Activated naive CD8-positive, alpha-beta T cell treated with anti-CD3 and anti-CD28 coated beads, Interleukin-2, amount 50 U/mL, for 16 hours (primary cell): ENCODE results near the gene CHST9.
"Not testable (repeated sequence)": the region's sequence is repeated elsewhere in the genome, so short reads cannot be mapped to it uniquely, and the experiment has no call there.

ENCODE experiments used
- DNase-seq: peaks from one replicate; pipeline ENCODE4 v3.0.0-alpha.2; 2020; ENCODE audit warnings: low read depth, low spot score

Gene CHST9

DNA sequence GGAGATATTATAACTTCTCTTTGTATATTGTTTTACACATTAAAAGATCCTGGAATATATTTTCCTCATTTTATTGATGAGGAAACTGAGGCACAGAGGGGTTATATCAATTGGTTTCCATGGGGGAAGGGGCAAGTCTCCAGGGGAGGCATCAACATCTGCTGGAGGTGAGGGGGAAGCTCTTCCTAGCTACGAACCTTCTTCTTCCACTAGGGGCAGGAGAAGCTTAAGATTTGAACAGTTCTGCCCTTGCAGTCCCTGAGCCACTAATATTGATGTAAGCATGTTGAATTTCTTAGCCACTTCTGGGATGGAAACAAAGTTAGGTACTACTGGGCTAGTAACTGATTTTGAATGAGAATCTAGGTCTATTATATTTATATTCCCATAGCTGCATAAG lies 179.5 kb downstream of the CHST9 start:
- DNase-seq, result no peak

DNA sequence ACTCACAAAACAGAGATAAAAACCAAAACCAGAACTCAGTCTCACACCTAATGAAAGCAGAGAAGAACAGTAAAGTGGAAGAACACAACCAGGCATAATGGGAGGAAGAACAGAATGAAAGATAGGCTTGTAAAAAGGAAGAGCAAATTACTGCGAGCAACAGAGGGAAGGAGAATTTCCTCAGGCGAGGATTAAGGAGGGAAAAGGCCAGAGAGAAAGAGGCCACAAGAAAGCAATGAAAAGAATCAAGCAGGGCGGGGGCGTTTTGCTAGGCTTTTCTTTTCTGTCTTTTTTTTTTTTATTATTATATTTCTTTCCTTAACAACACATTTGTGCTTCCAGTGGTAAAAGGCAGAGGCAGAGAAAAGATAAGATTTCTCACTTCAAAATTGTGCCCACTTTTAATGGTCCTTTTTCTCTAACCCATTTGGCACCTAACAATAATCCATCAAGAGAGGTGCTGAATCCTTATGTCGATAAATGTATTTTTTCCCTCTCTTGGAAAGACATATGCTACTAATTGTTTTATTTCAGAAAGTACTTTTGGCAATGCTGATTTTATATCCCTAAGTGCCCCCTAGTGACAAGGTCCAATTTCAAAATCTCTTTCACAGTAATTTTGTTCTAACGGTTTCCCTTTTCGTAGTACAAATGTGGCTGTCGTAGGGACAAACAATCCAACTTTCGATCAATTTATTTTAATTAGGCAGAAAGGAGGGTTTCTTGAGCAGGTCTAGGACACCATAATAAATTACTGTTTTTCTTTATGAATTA lies 180.9 kb downstream of the CHST9 start:
- DNase-seq, result no peak

DNA sequence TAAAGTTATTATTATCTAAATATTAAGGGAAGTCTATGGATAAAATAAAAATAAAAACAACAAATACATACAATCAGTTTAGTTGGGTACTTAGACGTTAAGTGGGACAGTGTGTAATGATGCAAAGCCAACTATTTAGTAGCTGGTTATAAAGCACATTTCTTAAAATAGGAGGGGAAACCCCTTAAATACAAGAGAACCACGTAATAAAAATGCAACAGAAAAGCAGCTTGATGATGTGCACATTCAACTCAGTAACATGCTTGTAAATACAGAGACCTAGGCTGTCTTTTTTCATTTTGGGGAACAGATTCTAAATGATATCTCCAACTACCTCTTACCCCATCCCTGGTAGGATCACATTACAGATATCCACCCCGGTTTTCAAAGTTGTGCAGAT lies 185.3 kb downstream of the CHST9 start:
- no peak for DNase-seq

DNA sequence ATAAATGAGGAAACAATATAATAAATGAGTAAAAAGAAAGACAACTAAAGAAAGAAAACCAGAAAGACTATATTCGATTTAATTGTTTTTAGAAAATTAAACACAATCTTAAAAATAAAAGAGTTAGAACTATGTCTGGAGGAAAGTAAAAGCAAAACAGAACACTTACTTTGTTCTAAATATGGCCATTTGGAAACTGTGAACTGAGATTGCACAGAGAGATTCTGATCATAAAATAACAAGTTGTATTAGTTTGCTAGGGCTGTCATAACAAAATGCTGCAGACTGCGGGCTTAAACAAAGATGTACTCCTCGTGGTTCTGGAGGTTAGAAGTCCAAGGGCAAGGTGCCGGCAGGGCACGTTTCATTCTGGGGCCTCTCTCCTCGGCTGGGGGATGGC lies 191.5 kb downstream of the CHST9 start:
- no peak for DNase-seq

DNA sequence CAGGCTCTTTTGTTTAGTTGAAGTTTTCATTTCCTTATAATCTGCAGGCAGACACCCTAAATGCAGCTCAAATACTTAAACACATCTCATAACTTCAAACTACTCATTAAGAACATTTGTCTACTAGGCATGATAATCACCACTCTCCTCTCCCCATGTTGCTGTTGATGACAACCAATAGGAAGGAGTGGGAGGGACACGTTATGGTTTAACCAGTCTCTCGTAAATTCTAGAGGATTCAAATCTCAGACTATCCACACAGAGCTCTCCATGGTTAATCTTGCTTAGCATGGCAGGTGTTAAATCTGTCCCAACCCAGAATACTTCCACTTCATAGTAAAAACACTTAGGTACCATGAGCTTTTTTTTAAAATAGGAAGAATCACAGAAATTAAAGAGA lies 192.2 kb downstream of the CHST9 start:
- DNase-seq, result no peak

DNA sequence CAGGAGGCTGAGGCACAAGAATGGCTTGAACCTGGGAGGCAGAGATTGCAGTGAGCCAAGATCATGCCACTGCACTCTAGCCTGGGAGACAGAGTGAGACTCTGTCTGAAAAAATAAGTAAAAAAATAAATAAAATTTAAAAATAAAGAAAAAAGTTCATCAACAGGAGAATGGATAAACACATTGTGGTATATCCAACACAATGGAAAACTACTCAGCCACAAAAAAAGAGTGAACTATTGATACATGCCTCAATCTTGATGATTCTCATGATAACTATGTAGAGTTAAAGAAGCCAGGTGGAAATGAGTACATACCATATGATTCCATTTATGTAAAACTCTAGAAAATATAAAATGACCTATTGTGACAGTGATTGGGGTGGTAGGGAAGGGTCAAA lies 195.3 kb downstream of the CHST9 start:
- DNase-seq, result no peak

DNA sequence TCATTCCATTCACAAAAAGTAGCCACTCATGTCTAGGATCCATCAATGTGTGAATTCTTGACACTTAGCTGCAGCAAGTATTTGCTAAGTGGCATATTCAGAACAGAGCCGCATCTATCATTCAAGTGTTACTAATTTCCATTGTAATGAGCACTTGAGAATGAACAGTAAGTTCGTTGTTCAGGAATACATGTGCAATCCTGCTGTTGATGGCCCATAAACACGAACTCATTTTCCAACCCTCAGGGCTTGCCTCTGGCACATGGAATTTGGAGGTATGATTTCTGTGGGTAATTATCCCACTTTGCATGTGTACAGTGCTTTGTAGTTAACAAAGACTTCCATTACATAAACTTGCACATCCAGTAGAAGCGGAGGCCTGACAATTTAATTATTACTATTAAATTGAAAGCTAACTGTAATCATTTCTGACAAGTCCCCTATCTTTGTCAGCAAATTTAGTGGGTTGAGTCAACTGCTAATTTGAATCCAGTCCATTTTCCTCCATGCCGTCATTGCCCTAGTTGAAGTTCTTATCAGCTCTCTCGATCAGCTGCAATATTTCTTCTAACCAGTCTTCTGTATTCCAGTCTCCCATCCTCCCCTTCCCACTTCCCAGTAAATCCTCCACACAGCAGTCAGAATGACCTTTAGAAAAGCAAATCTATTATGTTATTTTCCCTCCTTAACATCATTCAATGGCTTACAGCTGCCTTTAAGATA lies 203.6 kb downstream of the CHST9 start:
- DNase-seq, result no peak

DNA sequence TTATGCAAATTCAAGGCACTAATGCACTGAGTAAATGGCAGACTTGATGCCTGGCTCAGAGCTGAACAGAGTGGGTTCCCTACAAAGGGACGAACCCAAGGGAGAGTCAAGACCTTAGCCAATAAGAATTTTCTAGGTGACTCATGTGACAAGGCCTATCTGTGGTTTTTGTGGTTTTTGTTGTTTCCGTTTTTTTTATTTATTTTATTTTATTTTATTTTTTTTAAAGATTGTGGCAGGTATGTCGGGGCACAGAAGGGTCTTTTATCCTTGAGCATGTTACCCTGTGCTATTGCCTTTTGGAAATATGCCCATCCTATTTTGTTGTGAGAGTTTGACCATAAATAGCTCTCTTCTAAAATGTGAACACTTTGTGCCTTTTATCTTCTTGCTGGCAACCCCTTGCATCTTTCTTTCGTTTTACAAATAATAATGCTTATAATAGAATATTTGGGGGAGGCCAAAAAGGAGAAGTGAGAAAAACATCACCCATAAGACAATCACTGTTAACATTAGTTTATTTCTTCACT lies 206.2 kb downstream of the CHST9 start:
- no peak for DNase-seq

DNA sequence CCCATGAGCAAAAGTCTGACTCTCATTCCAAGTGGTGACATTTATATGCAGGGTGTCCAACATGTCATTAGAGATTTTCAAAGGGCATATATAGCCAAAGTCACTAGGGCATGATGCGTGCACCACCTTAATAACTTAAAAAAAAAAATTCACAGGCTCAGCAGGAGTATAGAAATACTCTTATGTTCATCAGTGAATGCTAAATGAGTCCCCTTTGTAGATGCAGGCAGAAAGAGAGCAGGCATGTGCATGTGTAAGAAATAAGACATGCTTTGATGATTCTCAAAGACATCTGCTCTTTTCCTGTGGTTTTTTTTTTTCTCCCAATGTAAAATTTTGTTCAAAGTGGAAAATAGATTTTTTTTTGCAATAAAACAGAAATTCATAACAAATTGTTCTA lies 207.3 kb downstream of the CHST9 start:
- DNase-seq, result no peak

DNA sequence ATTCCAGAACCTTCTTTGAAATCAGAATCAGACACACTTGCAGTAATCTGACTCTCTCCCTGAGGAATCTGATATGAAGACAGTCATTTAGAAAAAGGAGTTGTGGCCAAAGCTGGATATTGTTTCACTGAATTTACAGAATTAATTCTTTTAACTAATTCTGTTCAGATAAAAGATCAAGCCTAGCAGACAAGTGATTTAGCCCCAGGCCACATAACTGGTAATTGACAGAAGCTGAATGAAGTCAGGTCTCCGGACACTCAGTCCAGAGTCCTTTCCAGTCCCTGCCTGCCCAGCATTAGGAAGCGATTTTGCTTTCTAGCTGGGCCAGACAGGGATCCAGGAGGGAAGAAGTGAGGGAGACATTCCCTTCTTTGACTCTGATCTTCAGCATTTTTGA lies 208.9 kb downstream of the CHST9 start:
- DNase-seq, result no peak

DNA sequence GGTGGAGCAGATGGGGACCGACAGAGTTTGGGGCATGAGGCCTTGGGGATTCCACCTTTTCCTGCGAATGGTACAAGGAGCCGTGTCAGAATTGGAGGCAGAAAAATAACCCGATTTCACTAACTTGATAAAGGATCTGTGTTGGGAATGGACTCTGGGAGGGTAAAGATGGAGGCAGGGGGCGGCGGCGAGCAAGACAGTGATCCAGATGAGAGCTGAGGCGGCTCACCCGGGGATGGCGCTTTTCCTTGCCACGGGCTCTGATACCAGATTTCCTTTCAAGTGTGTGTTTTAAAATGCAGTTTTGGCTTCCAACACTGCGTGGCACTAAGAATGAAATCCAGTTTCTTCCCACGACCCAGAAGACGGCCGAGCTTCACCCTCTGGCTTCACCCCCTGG lies 212.6 kb downstream of the CHST9 start:
- DNase-seq, result not testable (repeated sequence)

DNA sequence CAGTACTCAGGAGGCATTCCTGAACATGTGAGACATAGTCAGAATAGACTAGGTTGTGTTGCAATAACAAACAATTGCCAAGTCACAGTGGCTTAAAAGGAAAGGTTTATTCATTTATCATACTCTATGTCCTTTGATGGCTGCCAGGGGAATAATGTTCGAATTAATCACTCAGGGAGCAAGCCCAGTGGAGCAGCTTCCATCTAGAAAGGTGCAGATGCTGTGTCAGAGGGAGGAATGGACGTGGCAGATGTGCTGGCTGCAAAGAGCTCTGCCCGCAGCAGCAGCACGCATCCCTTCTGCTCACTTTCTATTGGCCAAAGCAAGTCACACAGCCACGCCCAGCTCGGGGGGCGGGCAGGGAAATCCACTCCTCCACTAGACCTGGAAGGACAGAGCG lies 213.7 kb downstream of the CHST9 start:
- DNase-seq, result no peak

DNA sequence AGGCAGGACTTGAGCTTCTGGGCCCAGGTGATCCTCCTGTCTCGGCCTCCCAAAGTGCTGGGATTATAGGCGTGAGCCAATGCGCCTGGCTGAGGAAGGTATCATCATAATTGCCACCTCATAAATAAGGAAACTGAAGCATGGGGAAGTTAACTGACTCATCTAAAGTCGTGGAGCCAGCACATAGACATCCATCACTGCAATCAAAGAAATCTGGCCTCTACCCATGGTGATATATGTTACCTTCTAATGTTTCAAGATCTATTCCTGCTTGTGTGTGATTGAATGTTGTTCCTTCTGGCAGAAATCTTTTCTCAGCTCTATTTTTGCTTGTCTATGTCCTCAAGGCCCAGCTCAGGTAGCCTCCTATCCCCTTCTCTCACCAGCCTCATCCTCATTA lies 214.5 kb downstream of the CHST9 start:
- no peak for DNase-seq

DNA sequence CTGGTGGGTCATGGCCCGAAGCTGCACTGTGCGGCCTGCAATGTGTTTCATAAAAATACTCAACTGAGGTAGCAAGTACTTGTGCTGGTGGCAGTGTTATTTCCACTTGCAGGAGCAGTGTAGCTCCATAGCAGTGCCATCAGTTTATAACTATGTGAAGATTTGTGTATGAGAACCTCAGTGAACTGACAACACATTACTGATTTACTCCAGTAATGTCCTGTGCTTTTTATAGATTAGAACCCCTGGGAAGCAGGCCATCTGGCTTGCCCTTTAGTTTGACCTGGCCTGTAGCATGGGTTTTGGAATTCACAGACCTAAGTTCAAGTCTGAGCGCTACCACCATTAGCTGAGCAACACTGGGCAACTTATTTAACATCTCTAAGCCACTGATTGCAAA lies 219.9 kb downstream of the CHST9 start:
- no peak for DNase-seq

DNA sequence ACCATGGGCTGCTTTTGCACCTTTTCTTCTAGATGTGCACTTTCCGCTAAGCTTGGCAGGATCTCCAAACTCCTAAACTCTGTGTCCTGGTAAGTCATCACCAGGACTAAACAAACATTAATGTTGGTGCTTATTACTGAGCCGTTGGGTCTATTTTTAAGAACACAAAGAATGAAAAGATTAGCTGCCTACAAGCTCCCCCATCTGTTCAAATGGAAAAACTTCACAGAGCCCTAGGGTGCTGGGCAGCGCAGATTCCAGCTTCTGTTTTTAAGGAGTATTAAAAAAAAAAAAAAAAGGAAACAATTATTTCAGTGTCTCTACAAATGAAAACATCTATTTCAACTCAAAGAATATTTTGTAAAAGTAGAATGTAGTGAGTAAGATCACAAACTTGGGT lies 221.8 kb downstream of the CHST9 start:
- DNase-seq, result no peak

DNA sequence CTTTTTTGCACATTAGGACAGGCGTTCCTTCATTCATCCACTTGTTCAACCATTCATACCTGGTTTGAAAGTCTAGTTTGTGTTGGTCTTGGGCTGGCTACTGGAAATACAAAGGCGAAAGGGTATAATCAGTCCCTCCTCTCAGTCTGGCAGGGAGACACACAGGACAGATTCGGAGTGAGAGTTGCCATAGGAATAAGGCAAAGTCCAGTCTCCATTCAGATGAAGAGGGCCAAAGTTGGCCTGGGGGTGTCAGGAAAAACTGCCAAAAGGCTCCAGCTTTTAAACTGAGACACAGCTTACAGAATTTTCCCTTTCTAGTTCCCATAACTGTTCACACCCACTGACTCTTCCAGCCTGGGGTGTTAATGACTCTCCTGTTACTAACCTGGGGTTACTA lies 223.3 kb downstream of the CHST9 start:
- no peak for DNase-seq

DNA sequence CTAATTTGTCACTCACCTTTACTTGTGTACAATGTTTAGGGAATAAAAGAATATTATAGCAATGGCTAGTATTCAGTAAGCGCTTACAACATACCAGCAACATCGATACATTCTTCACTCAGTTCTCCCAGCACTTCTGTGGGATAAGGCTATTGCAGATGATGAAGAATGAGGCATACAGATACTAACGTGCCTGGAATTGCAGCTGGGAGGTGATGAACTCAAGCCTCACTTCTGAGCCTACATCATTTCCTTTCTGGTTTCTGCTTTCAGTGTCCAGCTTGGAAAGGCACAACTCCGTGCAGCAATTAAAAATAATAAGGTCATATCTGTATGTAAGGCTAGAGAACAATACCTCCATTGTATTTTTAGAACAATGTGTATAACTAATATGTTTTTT lies 224.2 kb downstream of the CHST9 start:
- no peak for DNase-seq

DNA sequence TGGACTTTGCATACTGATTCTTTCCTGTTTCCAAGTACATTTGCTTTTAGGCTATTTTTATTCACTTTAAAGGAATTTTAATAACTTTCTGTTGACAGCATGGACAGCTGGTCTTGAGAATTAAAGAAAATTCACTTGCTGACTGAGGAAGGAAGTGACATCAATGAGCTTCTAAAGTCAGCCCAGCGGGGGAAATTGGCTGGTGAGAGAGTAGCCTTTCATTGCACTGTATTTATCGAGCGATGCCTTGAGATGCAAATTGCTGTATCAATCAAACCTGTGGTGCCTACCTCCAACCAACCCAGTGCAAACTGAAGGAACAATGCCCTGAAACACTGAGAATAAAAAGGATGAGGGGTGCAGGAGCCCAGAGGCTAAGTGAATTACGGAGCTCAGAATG lies 228.2 kb downstream of the CHST9 start:
- no peak for DNase-seq

DNA sequence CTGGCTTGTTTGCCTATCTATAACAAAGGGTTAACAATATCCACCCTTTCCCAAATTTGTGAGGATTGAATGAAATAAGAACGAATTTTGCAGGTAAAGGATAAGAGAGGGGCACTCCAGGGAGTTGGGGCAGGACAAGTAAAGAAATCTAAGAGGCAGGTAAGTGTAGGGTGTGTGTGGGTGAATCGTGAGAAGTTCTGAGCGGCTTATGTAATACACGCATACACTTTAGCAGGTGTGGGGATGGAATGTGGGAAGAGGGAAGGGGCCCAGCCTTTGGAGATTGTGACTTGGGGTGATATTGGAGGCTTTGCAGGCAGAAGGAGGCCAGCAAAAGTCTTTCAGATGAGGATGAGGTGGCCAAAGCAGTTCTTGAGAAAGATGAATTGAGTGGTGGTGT lies 236.4 kb downstream of the CHST9 start:
- DNase-seq, result no peak

DNA sequence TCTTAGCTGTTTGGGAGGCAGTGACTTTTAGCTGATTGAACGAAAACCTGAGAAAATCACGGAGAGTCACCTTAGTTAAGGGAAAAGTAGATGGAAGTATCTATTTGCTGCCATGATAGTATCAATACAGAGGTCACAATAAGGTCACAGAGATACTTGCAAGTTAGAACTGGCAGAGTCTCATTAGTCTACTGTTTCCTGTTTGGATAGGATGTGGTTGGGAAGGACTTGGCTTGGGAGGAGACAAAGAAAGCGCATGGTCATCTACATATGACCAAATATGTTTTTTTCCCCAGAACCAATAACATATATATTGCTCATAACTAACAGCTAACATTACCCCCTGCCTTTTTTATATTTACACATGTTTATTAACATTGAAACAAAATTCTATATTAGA lies 241.2 kb downstream of the CHST9 start:
- DNase-seq, result no peak

DNA sequence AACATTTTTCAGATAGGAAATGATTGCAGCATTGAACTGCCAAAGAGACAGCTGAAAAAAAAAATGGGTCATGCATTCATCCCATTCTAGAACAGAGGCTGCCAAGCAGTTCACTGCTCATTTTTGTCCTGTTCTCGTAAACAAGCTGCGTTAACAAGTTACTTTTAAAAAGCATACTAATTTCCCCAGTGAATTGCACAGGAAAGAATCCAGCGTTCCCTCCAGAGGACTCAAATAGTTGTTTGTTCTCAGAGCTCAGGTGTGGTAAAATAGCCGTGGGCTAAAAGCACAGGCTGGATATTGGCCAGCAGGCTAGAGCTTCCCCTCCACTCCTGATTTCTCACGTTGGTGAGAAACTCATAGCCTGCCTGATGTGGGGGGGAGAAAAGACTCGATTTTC lies 243.5 kb downstream of the CHST9 start:
- no peak for DNase-seq

DNA sequence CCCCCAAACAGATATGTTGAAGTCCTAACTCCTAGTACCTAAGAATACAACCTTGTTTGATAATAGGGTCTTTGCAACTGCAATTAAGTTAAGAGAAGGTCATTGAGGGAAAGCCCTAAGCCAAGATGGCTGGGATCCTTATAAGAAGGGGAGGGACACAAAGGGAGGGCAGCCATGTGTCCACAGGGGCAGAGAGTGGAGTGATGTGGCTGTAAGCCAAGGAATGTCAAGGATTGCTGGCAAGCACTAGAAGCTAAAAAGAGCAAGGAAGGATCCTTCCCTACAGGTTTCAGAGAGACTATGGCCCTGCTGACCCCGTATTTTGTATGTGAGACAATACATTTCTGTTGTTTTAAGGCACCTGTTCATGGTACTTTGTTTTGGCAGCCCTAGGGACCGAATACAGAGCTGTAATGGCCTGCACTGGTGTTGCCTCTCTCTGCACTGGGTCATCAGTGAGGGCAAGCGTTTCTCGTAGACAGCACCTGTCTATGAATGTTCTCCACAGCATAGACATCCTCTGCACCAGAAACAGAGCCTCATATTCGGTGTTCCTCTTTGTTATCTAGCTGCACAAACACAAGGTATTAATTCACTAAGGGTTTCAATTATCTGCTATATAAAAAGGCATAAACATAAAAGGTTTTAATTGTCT lies 244.2 kb downstream of the CHST9 start:
- DNase-seq, result no peak

DNA sequence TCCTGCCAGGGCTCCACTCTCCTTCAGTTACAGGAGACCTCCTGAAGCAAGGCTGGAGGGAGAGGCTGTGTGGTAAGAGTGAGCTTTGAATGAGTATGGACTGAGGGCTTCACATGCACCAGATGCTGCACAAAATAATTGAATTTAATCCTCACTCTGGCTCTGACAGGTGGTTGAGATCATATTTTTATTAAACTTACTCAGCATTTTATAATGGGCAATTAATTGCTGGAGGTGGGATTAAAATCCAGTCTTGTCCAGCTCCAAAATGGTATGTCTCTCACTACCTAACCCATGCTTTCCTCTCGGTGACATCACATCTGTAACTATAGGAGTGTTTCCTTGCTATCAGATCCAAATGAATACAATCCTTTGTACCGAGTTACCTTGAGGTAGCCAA lies 253.4 kb downstream of the CHST9 start:
- no peak for DNase-seq
